ENCODE data around the gene POLN.
"Not testable (repeated sequence)": the region's sequence is repeated elsewhere in the genome, so short reads cannot be mapped to it uniquely, and the experiment has no call there.

The POLN gene

GRCh38 chr4:2251073-2251794 lies 9.3 kb upstream of the POLN start:
- DNase-seq (ENCODE audit: low spot score), result no peak

GRCh38 chr4:2250357-2251072 lies 8.6 kb upstream of the POLN start:
- DNase-seq (ENCODE audit: low spot score), result no peak

- DNase-seq (ENCODE audit: low spot score), result no peak
Measured at GRCh38 chr4:2249526-2250356, 7.8 kb upstream of the POLN start.

- DNase-seq (ENCODE audit: low spot score), result no peak
Measured at GRCh38 chr4:2248821-2249261, 6.9 kb upstream of the POLN start.

- DNase-seq (ENCODE audit: low spot score), result no peak
Measured at GRCh38 chr4:2248044-2248780, 6.3 kb upstream of the POLN start.

- no peak for DNase-seq (ENCODE audit: low spot score)
Measured at GRCh38 chr4:2247128-2248043, 5.5 kb upstream of the POLN start.

GRCh38 chr4:2246384-2247127 lies 4.6 kb upstream of the POLN start:
- DNase-seq (ENCODE audit: low spot score), result no peak

- DNase-seq (ENCODE audit: low spot score), result no peak
Measured at GRCh38 chr4:2245787-2246275, 3.9 kb upstream of the POLN start.

- DNase-seq (ENCODE audit: low spot score), result no peak
Measured at GRCh38 chr4:2245057-2245786, 3.3 kb upstream of the POLN start.

- DNase-seq (ENCODE audit: low spot score), result no peak
Measured at GRCh38 chr4:2243681-2244380, 1.9 kb upstream of the POLN start.

GRCh38 chr4:2241003-2241402 lies 918 bp downstream of the POLN start:
- no peak for DNase-seq (ENCODE audit: low spot score)

GRCh38 chr4:2236944-2237666 lies 4.8 kb downstream of the POLN start:
- DNase-seq (ENCODE audit: low spot score), result no peak

- no peak for DNase-seq (ENCODE audit: low spot score)
Measured at GRCh38 chr4:2231082-2231481, 10.8 kb downstream of the POLN start.

GRCh38 chr4:2226261-2226660 lies 15.7 kb downstream of the POLN start:
- DNase-seq (ENCODE audit: low spot score), result no peak

GRCh38 chr4:2222838-2223237 lies 19.1 kb downstream of the POLN start:
- DNase-seq (ENCODE audit: low spot score), result no peak

GRCh38 chr4:2221378-2221777 lies 20.5 kb downstream of the POLN start:
- DNase-seq (ENCODE audit: low spot score), result not testable (repeated sequence)

GRCh38 chr4:2220016-2220630 lies 21.8 kb downstream of the POLN start:
- DNase-seq (ENCODE audit: low spot score), result peak; percentile 78

Data from hematopoietic multipotent progenitor cell treated with erythropoietin and hydrocortisone succinate and interleukin-3 and kit ligand, for 15 days (in vitro differentiated cells).